Heart left ventricle (tissue), 13 donors: ENCODE results near the gene ARHGAP26.

ENCODE experiments used
- POLR2A ChIP-seq, 2 donors: fragments of 450-650 bp; IDR thresholded peaks; one replicate each; pipeline ENCODE4 v1.6.1; 2017; ENCODE audit warnings: antibody characterized with exemption in 2 of 2, mild to moderate bottlenecking in 2 of 2, moderate library complexity in 2 of 2
- TF ChIP-seq, protein P1 (sequence below), 12 donors: fragments of 200-600 bp; sonication (generic) in 4 of 12; IDR thresholded peaks; one replicate each; pipeline versions ENCODE4 v1.5.0 to v1.8.0; 2018 to 2022; ENCODE audit warnings: antibody characterized with exemption in 12 of 12, mild to moderate bottlenecking in 5 of 12
- donor health status: ischemic (EF 13 %, LVEDD 7.1; RV severe dilation, severe dysfunction).
- donor health status: DM: no; HTN: yes; CAD: no.
- donor health status: DM: no; HTN: no; CAD: no.
- donor health status: ischemic (EF 25% LVEDD 6.9; RV normal size, moderate dysfunction).
- donor health status: ischemic (EF 25% LVEDD 5.7; RV mildly dilated, moderate dysfunction).
- donor health status: ischemic (EF 35%, LVEDD 5.7; RV mildly dilated, moderate dysfunction).
- donor health status: nonischemic (EF 11% LVEDD 7.7; RV severe dilation, severe dysfunction).
- donor health status: DM: yes; HTN: yes; CAD: no.
- donor health status: PGD.
- donor health status: ischemic (EF 29% LVEDD 5.4; RV normal size, mild dysfunction).
- donor health status: nonischemic (EF 23%, LVEDD 6.1; RV moderate dilation, normal function).

GRCh38 chr5:143120460-143121134, 350.4 kb downstream of the ARHGAP26 start:
- TF ChIP-seq, protein P1, sequence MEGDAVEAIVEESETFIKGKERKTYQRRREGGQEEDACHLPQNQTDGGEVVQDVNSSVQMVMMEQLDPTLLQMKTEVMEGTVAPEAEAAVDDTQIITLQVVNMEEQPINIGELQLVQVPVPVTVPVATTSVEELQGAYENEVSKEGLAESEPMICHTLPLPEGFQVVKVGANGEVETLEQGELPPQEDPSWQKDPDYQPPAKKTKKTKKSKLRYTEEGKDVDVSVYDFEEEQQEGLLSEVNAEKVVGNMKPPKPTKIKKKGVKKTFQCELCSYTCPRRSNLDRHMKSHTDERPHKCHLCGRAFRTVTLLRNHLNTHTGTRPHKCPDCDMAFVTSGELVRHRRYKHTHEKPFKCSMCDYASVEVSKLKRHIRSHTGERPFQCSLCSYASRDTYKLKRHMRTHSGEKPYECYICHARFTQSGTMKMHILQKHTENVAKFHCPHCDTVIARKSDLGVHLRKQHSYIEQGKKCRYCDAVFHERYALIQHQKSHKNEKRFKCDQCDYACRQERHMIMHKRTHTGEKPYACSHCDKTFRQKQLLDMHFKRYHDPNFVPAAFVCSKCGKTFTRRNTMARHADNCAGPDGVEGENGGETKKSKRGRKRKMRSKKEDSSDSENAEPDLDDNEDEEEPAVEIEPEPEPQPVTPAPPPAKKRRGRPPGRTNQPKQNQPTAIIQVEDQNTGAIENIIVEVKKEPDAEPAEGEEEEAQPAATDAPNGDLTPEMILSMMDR (IDR thresholded peaks at IDR 0.05) = no peak
- TF ChIP-seq POLR2A (IDR thresholded peaks at IDR 0.05) = no peak
